ENCODE measurements around the gene CSK. TPM values are rescaled to one million over a fixed set of nuclear protein-coding genes. Genes with fewer than 3 reads are reported as not detected.
"Not testable (repeated sequence)": the region's sequence is repeated elsewhere in the genome, so short reads cannot be mapped to it uniquely, and the experiment has no call there.

The CSK gene
- polyA plus RNA-seq, 1 donor: 62.4 TPM

GRCh38 chr15:74779162-74779648, 2.7 kb upstream of the CSK start:
- DNase-seq: no peak
- Histone ChIP-seq H3K36me3 (ENCODE audit: control insufficient read depth, insufficient read depth, low read length) (peaks cover 2% of the 10 kb centered on the region), H3K9me3 (ENCODE audit: control insufficient read depth, low read depth, low read length) (no peaks in the 10 kb centered on the region), H3K27me3 (ENCODE audit: control insufficient read depth, insufficient read depth, low read length) (no peaks in the 10 kb centered on the region), H3K4me1 (ENCODE audit: control insufficient read depth, insufficient read depth, low read length) (peaks cover 65% of the 10 kb centered on the region), H3K4me3 (ENCODE audit: low read length) (no peak overlapping the region), H3K27ac (ENCODE audit: low read length) (no peak overlapping the region)
- 63% methylated on average over 2 of the region's 7 CpGs for WGBS (ENCODE audit: insufficient coverage, low lambda C conversion rate)

DNA sequence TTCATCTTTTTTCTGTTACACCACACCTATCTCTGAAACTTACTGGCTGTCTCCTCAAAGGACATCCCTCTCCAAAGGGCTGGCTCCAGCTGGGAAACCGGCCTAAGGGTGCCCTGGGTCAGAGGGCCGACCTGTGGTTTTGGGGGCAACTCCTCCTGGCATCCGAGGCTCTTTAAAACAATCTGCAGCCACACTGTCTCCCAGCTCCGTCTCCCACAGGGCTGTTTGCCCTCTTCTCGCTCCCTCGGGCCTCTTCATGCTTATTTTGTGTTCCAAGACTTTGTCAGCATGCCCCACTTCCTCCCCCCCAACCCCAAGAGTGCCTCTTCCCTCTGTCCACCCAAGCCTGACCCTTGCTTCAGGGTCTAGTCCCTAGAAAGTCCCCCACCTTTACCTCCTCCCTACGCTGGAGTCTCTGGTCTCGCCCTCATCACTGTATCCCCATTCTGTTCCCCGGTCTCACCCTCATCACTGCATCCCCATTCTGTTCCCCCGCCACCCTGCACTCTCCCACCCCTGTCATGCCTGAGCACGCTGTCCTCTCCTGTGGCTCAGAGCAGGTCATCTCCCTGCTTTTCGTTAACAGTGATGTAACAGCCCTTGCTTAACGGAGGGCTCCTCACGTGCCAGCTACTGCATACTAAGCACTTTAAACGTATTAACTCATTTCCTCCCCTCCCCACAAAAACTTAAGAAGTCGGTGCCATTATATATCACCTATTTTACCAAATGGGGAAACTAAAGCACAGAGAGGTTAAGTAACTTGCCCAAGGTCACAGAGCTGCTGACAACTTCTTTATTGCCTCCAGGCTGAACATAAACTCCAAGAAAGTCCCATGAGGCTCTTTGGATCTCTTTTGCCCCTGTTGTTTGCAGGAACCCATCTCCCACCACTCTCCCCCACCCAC, 1.1 kb upstream of the CSK start:
- 55% methylated on average over 2 of the region's 16 CpGs for WGBS (ENCODE audit: insufficient coverage, low lambda C conversion rate)
- Histone ChIP-seq H3K4me1 (ENCODE audit: control insufficient read depth, insufficient read depth, low read length) (peaks cover 65% of the 10 kb centered on the region), H3K27ac (ENCODE audit: low read length) (peak overlapping the region; percentile 48), H3K36me3 (ENCODE audit: control insufficient read depth, insufficient read depth, low read length) (peaks cover 7% of the 10 kb centered on the region), H3K9me3 (ENCODE audit: control insufficient read depth, low read depth, low read length) (no peaks in the 10 kb centered on the region), H3K27me3 (ENCODE audit: control insufficient read depth, insufficient read depth, low read length) (no peaks in the 10 kb centered on the region), H3K4me3 (ENCODE audit: low read length) (peak overlapping the region; percentile 46)
- DNase-seq: no peak

- Histone ChIP-seq H3K4me3 (ENCODE audit: low read length) (peak overlapping the region; percentile 83), H3K36me3 (ENCODE audit: control insufficient read depth, insufficient read depth, low read length) (peaks cover 13% of the 10 kb centered on the region), H3K27ac (ENCODE audit: low read length) (peak overlapping the region; percentile 34), H3K27me3 (ENCODE audit: control insufficient read depth, insufficient read depth, low read length) (no peaks in the 10 kb centered on the region), H3K4me1 (ENCODE audit: control insufficient read depth, insufficient read depth, low read length) (peaks cover 68% of the 10 kb centered on the region), H3K9me3 (ENCODE audit: control insufficient read depth, low read depth, low read length) (no peaks in the 10 kb centered on the region)
- no CpG with 5 or more reads among the region's 72 CpGs for WGBS (ENCODE audit: insufficient coverage, low lambda C conversion rate)
- DNase-seq: no peak
Measured at GRCh38 chr15:74782259-74783071, 585 bp downstream of the CSK start.

- Histone ChIP-seq H3K9me3 (ENCODE audit: control insufficient read depth, low read depth, low read length) (no peaks in the 10 kb centered on the region), H3K36me3 (ENCODE audit: control insufficient read depth, insufficient read depth, low read length) (peaks cover 13% of the 10 kb centered on the region), H3K4me1 (ENCODE audit: control insufficient read depth, insufficient read depth, low read length) (peaks cover 69% of the 10 kb centered on the region), H3K4me3 (ENCODE audit: low read length) (peak overlapping the region; percentile 83), H3K27ac (ENCODE audit: low read length) (peak overlapping the region; percentile 34), H3K27me3 (ENCODE audit: control insufficient read depth, insufficient read depth, low read length) (no peaks in the 10 kb centered on the region)
- DNase-seq: peak in 1 of 2 donors; percentile 59
- no CpG with 5 or more reads among the region's 13 CpGs for WGBS (ENCODE audit: insufficient coverage, low lambda C conversion rate)
Measured at GRCh38 chr15:74783072-74783807, 1.4 kb downstream of the CSK start.

DNA sequence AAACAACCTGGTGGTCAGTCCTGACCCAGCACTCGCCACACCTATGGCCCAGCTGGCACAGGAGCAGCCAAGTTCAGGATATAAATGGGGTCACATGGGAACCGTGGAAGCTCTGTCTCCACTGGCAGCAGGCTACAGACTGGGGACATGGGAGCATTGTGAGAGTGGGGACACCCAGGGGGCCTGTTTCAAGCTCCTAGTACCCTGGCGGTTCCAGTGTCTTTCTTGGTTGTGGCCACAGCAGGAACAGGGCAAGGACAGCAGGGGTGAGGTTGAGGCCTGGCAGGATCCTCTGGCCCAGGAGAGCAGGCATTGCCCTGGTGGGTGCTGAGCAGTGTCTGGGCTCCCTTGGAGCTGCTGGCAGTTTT, 1.9 kb downstream of the CSK start:
- no CpG with 5 or more reads among the region's 3 CpGs for WGBS (ENCODE audit: insufficient coverage, low lambda C conversion rate)

GRCh38 chr15:74784426-74785193, 2.7 kb downstream of the CSK start:
- H3K27ac ChIP-seq (ENCODE audit: low read length): no peak overlapping the region
- no CpG with 5 or more reads among the region's 8 CpGs for WGBS (ENCODE audit: insufficient coverage, low lambda C conversion rate)
- H3K27me3 ChIP-seq (ENCODE audit: control insufficient read depth, insufficient read depth, low read length): no peaks in the 10 kb centered on the region
- DNase-seq: no peak
- H3K4me3 ChIP-seq (ENCODE audit: low read length): no peak overlapping the region
- H3K36me3 ChIP-seq (ENCODE audit: control insufficient read depth, insufficient read depth, low read length): peaks cover 15% of the 10 kb centered on the region
- peaks cover 75% of the 10 kb centered on the region for H3K4me1 ChIP-seq (ENCODE audit: control insufficient read depth, insufficient read depth, low read length)
- H3K9me3 ChIP-seq (ENCODE audit: control insufficient read depth, low read depth, low read length): no peaks in the 10 kb centered on the region

More for the DNA sequence above, 1.9 kb downstream of the CSK start:
- no peaks in the 10 kb centered on the region for H3K27me3 ChIP-seq (ENCODE audit: control insufficient read depth, insufficient read depth, low read length)
- H3K9me3 ChIP-seq (ENCODE audit: control insufficient read depth, low read depth, low read length): no peaks in the 10 kb centered on the region
- H3K36me3 ChIP-seq (ENCODE audit: control insufficient read depth, insufficient read depth, low read length): peaks cover 15% of the 10 kb centered on the region
- DNase-seq: no peak
- H3K4me1 ChIP-seq (ENCODE audit: control insufficient read depth, insufficient read depth, low read length): peaks cover 69% of the 10 kb centered on the region
- H3K27ac ChIP-seq (ENCODE audit: low read length): no peak overlapping the region
- H3K4me3 ChIP-seq (ENCODE audit: low read length): peak overlapping the region; percentile 83

DNA sequence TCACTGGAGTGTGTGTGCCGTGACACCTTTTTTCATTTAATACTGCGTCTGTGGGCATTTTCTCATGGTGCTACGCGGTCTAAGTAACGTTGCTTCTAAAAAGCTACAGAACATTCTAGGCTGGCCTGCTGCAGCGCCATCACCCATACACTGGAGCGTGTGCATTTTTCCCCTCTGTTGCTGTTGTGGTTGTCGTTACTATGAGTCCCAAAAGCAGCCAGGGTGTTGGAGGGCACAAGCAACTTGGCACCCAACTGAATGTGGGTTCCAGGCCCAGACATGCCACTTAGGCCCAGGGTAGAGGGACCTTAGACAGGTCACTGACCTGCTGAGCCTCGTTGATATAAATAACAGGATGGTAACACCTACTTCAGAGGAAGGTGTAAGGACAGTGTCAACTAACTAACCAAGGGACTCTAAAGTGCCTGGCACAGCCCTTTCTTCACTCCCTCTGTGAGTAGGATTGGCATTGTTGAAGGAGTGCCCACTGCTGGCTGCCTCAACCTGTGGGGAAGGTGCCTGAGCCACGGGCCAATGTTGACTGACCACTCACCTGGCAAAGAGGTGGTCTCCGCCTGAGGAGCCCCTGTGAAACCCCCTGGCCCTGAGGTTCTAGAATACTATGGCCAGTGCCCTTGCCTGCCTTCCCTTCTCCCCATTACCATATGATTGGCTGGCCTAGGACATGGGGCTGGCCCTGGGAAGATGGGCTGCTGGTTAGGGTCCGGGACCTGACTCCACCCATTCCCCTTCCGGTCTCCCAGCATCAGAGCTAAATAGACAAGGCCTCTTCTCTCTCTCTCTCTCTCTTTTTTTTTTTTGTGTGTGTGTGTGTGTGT, 3.5 kb downstream of the CSK start:
- no peak for DNase-seq
- Histone ChIP-seq H3K36me3 (ENCODE audit: control insufficient read depth, insufficient read depth, low read length) (peaks cover 15% of the 10 kb centered on the region), H3K27me3 (ENCODE audit: control insufficient read depth, insufficient read depth, low read length) (no peaks in the 10 kb centered on the region), H3K4me1 (ENCODE audit: control insufficient read depth, insufficient read depth, low read length) (peaks cover 77% of the 10 kb centered on the region), H3K27ac (ENCODE audit: low read length) (no peak overlapping the region), H3K9me3 (ENCODE audit: control insufficient read depth, low read depth, low read length) (no peaks in the 10 kb centered on the region), H3K4me3 (ENCODE audit: low read length) (no peak overlapping the region)
- 80% methylated on average over 1 of the region's 13 CpGs for WGBS (ENCODE audit: insufficient coverage, low lambda C conversion rate)

DNA sequence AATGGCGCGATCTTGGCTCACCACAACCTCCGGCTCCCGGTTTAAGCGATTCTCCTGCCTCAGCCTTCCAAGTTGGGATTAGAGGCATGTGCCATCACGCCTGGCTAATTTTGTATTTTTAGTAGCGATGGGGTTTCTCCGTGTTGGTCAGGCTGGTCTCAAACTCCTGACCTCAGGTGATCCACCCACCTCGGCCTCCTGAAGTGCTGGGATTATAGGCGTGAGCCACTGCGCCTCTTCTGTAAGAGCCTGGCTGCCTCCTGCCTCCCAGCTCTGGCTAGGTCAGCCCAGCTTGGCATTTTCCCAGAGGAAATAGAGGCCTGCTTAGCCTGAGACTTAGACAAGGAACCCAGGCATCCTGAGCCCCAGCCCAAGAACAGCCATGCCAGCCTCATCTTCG, 4.2 kb downstream of the CSK start:
- H3K9me3 ChIP-seq (ENCODE audit: control insufficient read depth, low read depth, low read length); DNase-seq; H3K27ac ChIP-seq (ENCODE audit: low read length); H3K27me3 ChIP-seq (ENCODE audit: control insufficient read depth, insufficient read depth, low read length); H3K4me3 ChIP-seq (ENCODE audit: low read length): not testable (repeated sequence)
- peaks cover 15% of the 10 kb centered on the region for H3K36me3 ChIP-seq (ENCODE audit: control insufficient read depth, insufficient read depth, low read length)
- H3K4me1 ChIP-seq (ENCODE audit: control insufficient read depth, insufficient read depth, low read length): peaks cover 77% of the 10 kb centered on the region
- no CpG with 5 or more reads among the region's 12 CpGs for WGBS (ENCODE audit: insufficient coverage, low lambda C conversion rate)

- Histone ChIP-seq H3K4me3 (ENCODE audit: low read length) (no peak overlapping the region), H3K4me1 (ENCODE audit: control insufficient read depth, insufficient read depth, low read length) (peaks cover 77% of the 10 kb centered on the region), H3K27me3 (ENCODE audit: control insufficient read depth, insufficient read depth, low read length) (no peaks in the 10 kb centered on the region), H3K9me3 (ENCODE audit: control insufficient read depth, low read depth, low read length) (no peaks in the 10 kb centered on the region), H3K27ac (ENCODE audit: low read length) (no peak overlapping the region), H3K36me3 (ENCODE audit: control insufficient read depth, insufficient read depth, low read length) (peaks cover 15% of the 10 kb centered on the region)
- no peak for DNase-seq
- WGBS (ENCODE audit: insufficient coverage, low lambda C conversion rate): no CpG with 5 or more reads among the region's 7 CpGs
Measured at GRCh38 chr15:74786551-74787165, 4.8 kb downstream of the CSK start.

Data from large intestine (tissue), 3 donors.